RWPE2 (cell line): ENCODE data around the gene HOTAIR.

Source experiments
- ATAC-seq: fragments of 200-7000 bp; cut with Tn5 transposase; 3 replicates; pipeline ENCODE4 v1.9.1; 2021; ENCODE audit warnings: low read depth
- DNase-seq: peaks from one replicate; pipeline ENCODE4 v3.0.0-alpha.2; 2020; ENCODE audit warnings: low spot score
- H3K27ac ChIP-seq: fragments of 450-650 bp; 2 replicates; pipeline ENCODE4 v1.5.1; 2017; ENCODE audit warnings: mild to moderate bottlenecking; ENCODE audit not compliant: poor library complexity, severe bottlenecking
- H3K27me3 ChIP-seq: fragments of 250-450 bp; sonication (Bioruptor Pico); 2 replicates; pipeline ENCODE4 v1.5.1; 2021; ENCODE audit warnings: mild to moderate bottlenecking, moderate library complexity; ENCODE audit not compliant: insufficient read depth, poor library complexity, severe bottlenecking
- H3K36me3 ChIP-seq: fragments of 250-450 bp; sonication (Bioruptor Pico); 2 replicates; pipeline ENCODE4 v1.5.1; 2020; ENCODE audit warnings: low read depth, mild to moderate bottlenecking, moderate library complexity
- H3K4me1 ChIP-seq: fragments of 250-450 bp; sonication (Bioruptor Pico); 2 replicates; pipeline ENCODE4 v1.5.1; 2021; ENCODE audit warnings: mild to moderate bottlenecking, moderate library complexity; ENCODE audit not compliant: insufficient read depth, poor library complexity, severe bottlenecking
- H3K4me3 ChIP-seq: fragments of 250-450 bp; sonication (Bioruptor Pico); 2 replicates; pipeline ENCODE4 v1.5.1; 2021; ENCODE audit warnings: mild to moderate bottlenecking, moderate library complexity; ENCODE audit not compliant: severe bottlenecking
- H3K9me3 ChIP-seq: fragments of 250-450 bp; sonication (Bioruptor Pico); 2 replicates; pipeline ENCODE4 v1.5.1; 2021; ENCODE audit warnings: mild to moderate bottlenecking, moderate library complexity; ENCODE audit not compliant: severe bottlenecking
- CTCF ChIP-seq: fragments of 450-650 bp; IDR thresholded peaks from one replicate; pipeline ENCODE4 v1.5.1; 2017; ENCODE audit warnings: mild to moderate bottlenecking, moderate library complexity; ENCODE audit not compliant: poor library complexity, severe bottlenecking

Gene HOTAIR

GRCh38 chr12:53935383-53936341 lies 39.1 kb downstream of the HOTAIR start:
- Histone ChIP-seq H3K36me3 (no peaks in the 10 kb centered on the region), H3K9me3 (no peaks in the 10 kb centered on the region), H3K4me1 (no peaks in the 10 kb centered on the region), H3K27ac (no peak overlapping the region), H3K27me3 (peaks cover 91% of the 10 kb centered on the region), H3K4me3 (no peak overlapping the region)
- DNase-seq (no peak), ATAC-seq (no peak)
- TF ChIP-seq CTCF, result no peak

- no peak overlapping the region for H3K4me3 ChIP-seq
- peaks cover 100% of the 10 kb centered on the region for H3K27me3 ChIP-seq
Measured at GRCh38 chr12:53932915-53933314, 41.8 kb downstream of the HOTAIR start.

GRCh38 chr12:53931844-53932581 lies 42.7 kb downstream of the HOTAIR start:
- Histone ChIP-seq H3K27me3 (peaks cover 100% of the 10 kb centered on the region), H3K27ac (no peak overlapping the region), H3K4me1 (no peaks in the 10 kb centered on the region), H3K9me3 (no peaks in the 10 kb centered on the region), H3K36me3 (no peaks in the 10 kb centered on the region), H3K4me3 (no peak overlapping the region)
- no peak for DNase-seq
- ATAC-seq, result no peak
- TF ChIP-seq CTCF, result no peak

More at GRCh38 chr12:53932915-53933314, 41.8 kb downstream of the HOTAIR start:
- Histone ChIP-seq H3K4me1 (no peaks in the 10 kb centered on the region), H3K27ac (no peak overlapping the region), H3K36me3 (no peaks in the 10 kb centered on the region), H3K9me3 (no peaks in the 10 kb centered on the region)
- ATAC-seq (no peak), DNase-seq (no peak)
- TF ChIP-seq CTCF, result no peak

GRCh38 chr12:53930591-53931255 lies 44.0 kb downstream of the HOTAIR start:
- peaks cover 100% of the 10 kb centered on the region for H3K27me3 ChIP-seq
- ATAC-seq (no peak), DNase-seq (no peak)
- H3K9me3 ChIP-seq, result no peaks in the 10 kb centered on the region
- TF ChIP-seq CTCF, result no peak
- H3K4me3 ChIP-seq, result no peak overlapping the region
- H3K36me3 ChIP-seq, result no peaks in the 10 kb centered on the region
- H3K27ac ChIP-seq, result no peak overlapping the region
- H3K4me1 ChIP-seq, result no peaks in the 10 kb centered on the region
